ENCODE measurements around the gene TCFL5.

TCFL5 gene

GRCh38 chr20:62899633-62900051, 38.0 kb upstream of the TCFL5 start:
- TF ChIP-seq TAF1 (IDR thresholded peaks at IDR 0.05; ENCODE audit: borderline replicate concordance, insufficient read depth, low read length) (no peak), SIN3A (IDR thresholded peaks at IDR 0.05; ENCODE audit: borderline replicate concordance, insufficient read depth, low read length) (no peak), REST (IDR thresholded peaks at IDR 0.05; ENCODE audit: insufficient read depth in 1 of 2, low read depth in 2 of 2, low read length in 2 of 2) (no peak), FOXP2 (optimal IDR thresholded peaks at IDR 0.05; ENCODE audit: borderline replicate concordance, extremely low read depth, extremely low read length, insufficient read depth) (no peak), POLR2AphosphoS5 (IDR thresholded peaks at IDR 0.05; ENCODE audit: low read depth, low read length) (no peak)

- TF ChIP-seq TAF1 (IDR thresholded peaks at IDR 0.05; ENCODE audit: borderline replicate concordance, insufficient read depth, low read length): no peak
- TF ChIP-seq FOXP2 (optimal IDR thresholded peaks at IDR 0.05; ENCODE audit: borderline replicate concordance, extremely low read depth, extremely low read length, insufficient read depth): no peak
Observed at GRCh38 chr20:62898970-62899632, 37.5 kb upstream of the TCFL5 start.

- TF ChIP-seq SIN3A (IDR thresholded peaks at IDR 0.05; ENCODE audit: borderline replicate concordance, insufficient read depth, low read length) (no peak), POLR2AphosphoS5 (IDR thresholded peaks at IDR 0.05; ENCODE audit: low read depth, low read length) (peak; percentile 58; the same call in 1 of the 2 replicates), TAF1 (IDR thresholded peaks at IDR 0.05; ENCODE audit: borderline replicate concordance, insufficient read depth, low read length) (no peak)
Observed at GRCh38 chr20:62898093-62898964, 36.7 kb upstream of the TCFL5 start.

- TF ChIP-seq TAF1 (IDR thresholded peaks at IDR 0.05; ENCODE audit: borderline replicate concordance, insufficient read depth, low read length) (no peak), FOXP2 (optimal IDR thresholded peaks at IDR 0.05; ENCODE audit: borderline replicate concordance, extremely low read depth, extremely low read length, insufficient read depth) (no peak), SIN3A (IDR thresholded peaks at IDR 0.05; ENCODE audit: borderline replicate concordance, insufficient read depth, low read length) (no peak), POLR2AphosphoS5 (IDR thresholded peaks at IDR 0.05; ENCODE audit: low read depth, low read length) (no peak), REST (IDR thresholded peaks at IDR 0.05; ENCODE audit: insufficient read depth in 1 of 2, low read depth in 2 of 2, low read length in 2 of 2) (no peak)
Observed at GRCh38 chr20:62897666-62898065, 36.0 kb upstream of the TCFL5 start.

GRCh38 chr20:62896526-62896925, 34.9 kb upstream of the TCFL5 start:
- TF ChIP-seq REST (IDR thresholded peaks at IDR 0.05; ENCODE audit: insufficient read depth in 1 of 2, low read depth in 2 of 2, low read length in 2 of 2) (no peak), TAF1 (IDR thresholded peaks at IDR 0.05; ENCODE audit: borderline replicate concordance, insufficient read depth, low read length) (no peak)

- TF ChIP-seq TAF1 (IDR thresholded peaks at IDR 0.05; ENCODE audit: borderline replicate concordance, insufficient read depth, low read length) (no peak), POLR2AphosphoS5 (IDR thresholded peaks at IDR 0.05; ENCODE audit: low read depth, low read length) (no peak), SIN3A (IDR thresholded peaks at IDR 0.05; ENCODE audit: borderline replicate concordance, insufficient read depth, low read length) (no peak), FOXP2 (optimal IDR thresholded peaks at IDR 0.05; ENCODE audit: borderline replicate concordance, extremely low read depth, extremely low read length, insufficient read depth) (no peak), REST (IDR thresholded peaks at IDR 0.05; ENCODE audit: insufficient read depth in 1 of 2, low read depth in 2 of 2, low read length in 2 of 2) (no peak)
Observed at GRCh38 chr20:62895539-62895938, 33.9 kb upstream of the TCFL5 start.

All from PFSK-1 (cell line).